ENCODE results near the gene SDHAF4.

The SDHAF4 gene

GRCh38 chr6:70566751-70567382 lies at the start of gene SDHAF4:
TSS of gene SDHAF4 (plus strand) at chr6:70566930. CDS start at chr6:70566941, 11 bp downstream.
- peak within 1 kb of the TSS; percentile 84 for H3K4me3 ChIP-seq (ENCODE audit: low read depth, low read length)
- no peak for TF ChIP-seq CTCF (IDR thresholded peaks at IDR 0.05; ENCODE audit: borderline replicate concordance, insufficient read depth, low read depth, low read length)

GRCh38 chr6:70518723-70519122 lies 48.0 kb upstream of the SDHAF4 start:
- no peak for TF ChIP-seq CTCF (IDR thresholded peaks at IDR 0.05; ENCODE audit: borderline replicate concordance, insufficient read depth, low read depth, low read length)
- no peak overlapping the region for H3K4me3 ChIP-seq (ENCODE audit: low read depth, low read length)

GRCh38 chr6:70520575-70520974 lies 46.2 kb upstream of the SDHAF4 start:
- TF ChIP-seq CTCF (IDR thresholded peaks at IDR 0.05; ENCODE audit: borderline replicate concordance, insufficient read depth, low read depth, low read length), result no peak
- H3K4me3 ChIP-seq (ENCODE audit: low read depth, low read length), result no peak overlapping the region

- H3K4me3 ChIP-seq (ENCODE audit: low read depth, low read length), result no peak overlapping the region
- TF ChIP-seq CTCF (IDR thresholded peaks at IDR 0.05; ENCODE audit: borderline replicate concordance, insufficient read depth, low read depth, low read length), result no peak
Measured at GRCh38 chr6:70524721-70525286, 41.9 kb upstream of the SDHAF4 start.

- H3K4me3 ChIP-seq (ENCODE audit: low read depth, low read length), result no peak overlapping the region
- TF ChIP-seq CTCF (IDR thresholded peaks at IDR 0.05; ENCODE audit: borderline replicate concordance, insufficient read depth, low read depth, low read length), result no peak
Measured at GRCh38 chr6:70527071-70527737, 39.5 kb upstream of the SDHAF4 start.

GRCh38 chr6:70530023-70530422 lies 36.7 kb upstream of the SDHAF4 start:
- no peak overlapping the region for H3K4me3 ChIP-seq (ENCODE audit: low read depth, low read length)
- TF ChIP-seq CTCF (IDR thresholded peaks at IDR 0.05; ENCODE audit: borderline replicate concordance, insufficient read depth, low read depth, low read length), result no peak

GRCh38 chr6:70531133-70531532 lies 35.6 kb upstream of the SDHAF4 start:
- H3K4me3 ChIP-seq (ENCODE audit: low read depth, low read length), result no peak overlapping the region
- no peak for TF ChIP-seq CTCF (IDR thresholded peaks at IDR 0.05; ENCODE audit: borderline replicate concordance, insufficient read depth, low read depth, low read length)
